HepG2 (cell line): ENCODE results near the gene ZNF26. TPM values are rescaled to one million over a fixed set of nuclear protein-coding genes. Genes with fewer than 3 reads are reported as not detected.
A peak's percentile ranks its signal among the peaks of the same experiment; 100 is the strongest.

Source experiments
- CHD2 ChIP-seq: IDR thresholded peaks from 2 replicates; pipeline ENCODE4 v1.6.1; 2011; ENCODE audit warnings: low read depth, low read length, improper control_type of control experiment
- HNRNPH1 ChIP-seq: fragments of 200-400 bp; formaldehyde crosslinking; optimal IDR thresholded peaks from 2 replicates; pipeline ENCODE3; 2017; ENCODE audit warnings: mild to moderate bottlenecking, low read depth, low read length
- MAZ ChIP-seq, 2 experiments: sonication (generic) in 1 of 2; formaldehyde crosslinking in 1 of 2; IDR thresholded peaks; 2 replicates each; pipeline versions ENCODE4 v1.5.0 to v1.6.1; 2012 to 2020; ENCODE audit warnings: low read depth in 2 of 2, mild to moderate bottlenecking in 2 of 2, borderline replicate concordance in 1 of 2, improper control_type of control experiment in 1 of 2, low read length in 1 of 2, missing genetic modification reagents in 1 of 2, moderate library complexity in 1 of 2
- NCOA1 ChIP-seq: sonication (generic); formaldehyde crosslinking; IDR thresholded peaks from 2 replicates; pipeline ENCODE4 v1.9.0; 2021; ENCODE audit warnings: missing genetic modification reagents
- NCOA2 ChIP-seq: sonication (generic); formaldehyde crosslinking; IDR thresholded peaks from 2 replicates; pipeline ENCODE4 v1.8.0; 2022; ENCODE audit warnings: inconsistent platforms
- TEAD2 ChIP-seq: sonication (generic); formaldehyde crosslinking; IDR thresholded peaks from 2 replicates; pipeline ENCODE4 v1.9.0; 2021; ENCODE audit warnings: missing genetic modification reagents
- ZC3H13 ChIP-seq: sonication (generic); formaldehyde crosslinking; IDR thresholded peaks from 2 replicates; pipeline ENCODE4 v1.8.1; 2023; ENCODE audit warnings: mild to moderate bottlenecking, missing genetic modification reagents, moderate library complexity
- ZFP36 ChIP-seq: fragments of 150-350 bp; IDR thresholded peaks from 2 replicates; pipeline ENCODE4 v1.6.1; 2018; ENCODE audit warnings: borderline replicate concordance, low read length, low read depth; ENCODE audit not compliant: partially characterized antibody
- ZFP91 ChIP-seq: sonication (generic); formaldehyde crosslinking; IDR thresholded peaks from 2 replicates; pipeline ENCODE4 v1.9.0; 2022; ENCODE audit warnings: missing genetic modification reagents, mild to moderate bottlenecking, borderline replicate concordance
- ZNF251 ChIP-seq: sonication (generic); formaldehyde crosslinking; IDR thresholded peaks from 2 replicates; pipeline ENCODE4 v1.9.0; 2021; ENCODE audit warnings: mild to moderate bottlenecking, missing genetic modification reagents
- ZNF446 ChIP-seq: sonication (generic); formaldehyde crosslinking; IDR thresholded peaks from 2 replicates; pipeline ENCODE4 v1.5.0; 2020; ENCODE audit warnings: mild to moderate bottlenecking, missing genetic modification reagents
- ZNF556 ChIP-seq: sonication (generic); formaldehyde crosslinking; IDR thresholded peaks from 2 replicates; pipeline ENCODE4 v1.4.0; 2020; ENCODE audit warnings: mild to moderate bottlenecking, missing genetic modification reagents, borderline replicate concordance
- ZNF572 ChIP-seq: sonication (generic); formaldehyde crosslinking; IDR thresholded peaks from 2 replicates; pipeline ENCODE4 v1.5.1; 2020; ENCODE audit warnings: mild to moderate bottlenecking, missing genetic modification reagents
- ZNF577 ChIP-seq: sonication (generic); formaldehyde crosslinking; IDR thresholded peaks from 2 replicates; pipeline ENCODE4 v1.4.0; 2020; ENCODE audit warnings: mild to moderate bottlenecking, low read depth, missing genetic modification reagents, borderline replicate concordance
- ZNF660 ChIP-seq: sonication (generic); formaldehyde crosslinking; IDR thresholded peaks from 2 replicates; pipeline ENCODE4 v1.5.1; 2020; ENCODE audit warnings: mild to moderate bottlenecking, low read depth, missing genetic modification reagents, borderline replicate concordance
- ZNF672 ChIP-seq: sonication (generic); formaldehyde crosslinking; IDR thresholded peaks from 2 replicates; pipeline ENCODE4 v1.8.1; 2022; ENCODE audit warnings: missing genetic modification reagents
- ZNF709 ChIP-seq: sonication (generic); formaldehyde crosslinking; IDR thresholded peaks from 2 replicates; pipeline ENCODE4 v1.5.0; 2020; ENCODE audit warnings: mild to moderate bottlenecking, missing genetic modification reagents
- ZNF740 ChIP-seq: sonication (generic); formaldehyde crosslinking; IDR thresholded peaks from 2 replicates; pipeline ENCODE4 v1.4.0; 2020; ENCODE audit warnings: missing genetic modification reagents
- ZNF747 ChIP-seq: sonication (generic); formaldehyde crosslinking; IDR thresholded peaks from 2 replicates; pipeline ENCODE4 v1.8.1; 2023; ENCODE audit warnings: missing genetic modification reagents, mild to moderate bottlenecking, borderline replicate concordance
- ZSCAN30 ChIP-seq: sonication (generic); formaldehyde crosslinking; IDR thresholded peaks from 2 replicates; pipeline ENCODE4 v1.5.0; 2020; ENCODE audit warnings: mild to moderate bottlenecking, missing genetic modification reagents
- ZSCAN31 ChIP-seq: sonication (generic); formaldehyde crosslinking; IDR thresholded peaks from 2 replicates; pipeline ENCODE4 v1.5.0; 2020; ENCODE audit warnings: low read depth, mild to moderate bottlenecking, missing genetic modification reagents
- polyA plus RNA-seq, 8 experiments: library from polyadenylated mRNA; depleted of rRNA in 3 of 8; stranded (reverse) in 7 of 8; unstranded in 1 of 8; fragments of >200 nt; fragmentation: Illumina TruSeq in 4 of 8; extraction: Trizol in 4 of 8; gene quantifications; 2 replicates each; pipeline versions ENCODE4 v1.2.1 to v1.2.3, GENCODE V29; 2011 to 2016; ENCODE audit warnings: low read depth in 4 of 8, missing spikeins in 1 of 8, mixed read lengths in 1 of 8; ENCODE audit not compliant: insufficient read depth in 1 of 8
- total RNA-seq, 5 experiments: library from RNA; depleted of rRNA; stranded (reverse); fragments of >200 nt; fragmentation: Illumina TruSeq; extraction: Trizol; gene quantifications; 2 replicates each; pipeline ENCODE4 v1.2.3, GENCODE V29; 2016; ENCODE audit warnings: low read depth in 1 of 5
- TF ChIP-seq, protein P1 (sequence below): sonication (generic); formaldehyde crosslinking; IDR thresholded peaks from 2 replicates; pipeline ENCODE4 v1.4.0; 2020; ENCODE audit warnings: missing genetic modification reagents

ZNF26 gene
- total and polyA plus RNA-seq, 2 of the 13 experiments (the other 11 are each of a cell fraction or from before 2014, with no cell fraction given), result 3.8 to 6.5 TPM

GRCh38 chr12:132956011-132956788 lies 30.0 kb upstream of the ZNF26 start, which contains the start of gene ZNF605 (continued):
- TF ChIP-seq ZFP36, result no peak
- TF ChIP-seq ZNF251 (CRISPR knock-in tag), result no peak
- TF ChIP-seq CHD2, result 0 out of 2 replicates have a peak, but pooled peaks have one; percentile 34
- TF ChIP-seq ZFP91 (CRISPR knock-in tag), result 0 out of 2 replicates have a peak, but pooled peaks have one; percentile 22
- TF ChIP-seq ZNF740 (CRISPR knock-in tag), result 0 out of 2 replicates have a peak, but pooled peaks have one; percentile 45
- TF ChIP-seq ZNF672 (CRISPR knock-in tag), result no peak
- TF ChIP-seq ZNF446 (CRISPR knock-in tag), result no peak
- peak; percentile 70; the same call in 1 of the 2 replicates for TF ChIP-seq ZNF556 (CRISPR knock-in tag)
- TF ChIP-seq NCOA2 (CRISPR knock-in tag), result no peak
- TF ChIP-seq TEAD2 (CRISPR knock-in tag), result no peak
- no peak for TF ChIP-seq HNRNPH1
- TF ChIP-seq, protein P1, sequence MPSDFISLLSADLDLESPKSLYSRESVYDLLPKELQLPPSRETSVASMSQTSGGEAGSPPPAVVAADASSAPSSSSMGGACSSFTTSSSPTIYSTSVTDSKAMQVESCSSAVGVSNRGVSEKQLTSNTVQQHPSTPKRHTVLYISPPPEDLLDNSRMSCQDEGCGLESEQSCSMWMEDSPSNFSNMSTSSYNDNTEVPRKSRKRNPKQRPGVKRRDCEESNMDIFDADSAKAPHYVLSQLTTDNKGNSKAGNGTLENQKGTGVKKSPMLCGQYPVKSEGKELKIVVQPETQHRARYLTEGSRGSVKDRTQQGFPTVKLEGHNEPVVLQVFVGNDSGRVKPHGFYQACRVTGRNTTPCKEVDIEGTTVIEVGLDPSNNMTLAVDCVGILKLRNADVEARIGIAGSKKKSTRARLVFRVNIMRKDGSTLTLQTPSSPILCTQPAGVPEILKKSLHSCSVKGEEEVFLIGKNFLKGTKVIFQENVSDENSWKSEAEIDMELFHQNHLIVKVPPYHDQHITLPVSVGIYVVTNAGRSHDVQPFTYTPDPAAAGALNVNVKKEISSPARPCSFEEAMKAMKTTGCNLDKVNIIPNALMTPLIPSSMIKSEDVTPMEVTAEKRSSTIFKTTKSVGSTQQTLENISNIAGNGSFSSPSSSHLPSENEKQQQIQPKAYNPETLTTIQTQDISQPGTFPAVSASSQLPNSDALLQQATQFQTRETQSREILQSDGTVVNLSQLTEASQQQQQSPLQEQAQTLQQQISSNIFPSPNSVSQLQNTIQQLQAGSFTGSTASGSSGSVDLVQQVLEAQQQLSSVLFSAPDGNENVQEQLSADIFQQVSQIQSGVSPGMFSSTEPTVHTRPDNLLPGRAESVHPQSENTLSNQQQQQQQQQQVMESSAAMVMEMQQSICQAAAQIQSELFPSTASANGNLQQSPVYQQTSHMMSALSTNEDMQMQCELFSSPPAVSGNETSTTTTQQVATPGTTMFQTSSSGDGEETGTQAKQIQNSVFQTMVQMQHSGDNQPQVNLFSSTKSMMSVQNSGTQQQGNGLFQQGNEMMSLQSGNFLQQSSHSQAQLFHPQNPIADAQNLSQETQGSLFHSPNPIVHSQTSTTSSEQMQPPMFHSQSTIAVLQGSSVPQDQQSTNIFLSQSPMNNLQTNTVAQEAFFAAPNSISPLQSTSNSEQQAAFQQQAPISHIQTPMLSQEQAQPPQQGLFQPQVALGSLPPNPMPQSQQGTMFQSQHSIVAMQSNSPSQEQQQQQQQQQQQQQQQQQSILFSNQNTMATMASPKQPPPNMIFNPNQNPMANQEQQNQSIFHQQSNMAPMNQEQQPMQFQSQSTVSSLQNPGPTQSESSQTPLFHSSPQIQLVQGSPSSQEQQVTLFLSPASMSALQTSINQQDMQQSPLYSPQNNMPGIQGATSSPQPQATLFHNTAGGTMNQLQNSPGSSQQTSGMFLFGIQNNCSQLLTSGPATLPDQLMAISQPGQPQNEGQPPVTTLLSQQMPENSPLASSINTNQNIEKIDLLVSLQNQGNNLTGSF (CRISPR knock-in tag), result no peak
- 0 out of 2 replicates have a peak, but pooled peaks have one; percentile 35 for TF ChIP-seq ZNF709 (CRISPR knock-in tag)
- 0 out of 2 replicates have a peak, but pooled peaks have one; percentile 45 for TF ChIP-seq ZNF747 (CRISPR knock-in tag)
- no peak for TF ChIP-seq NCOA1 (CRISPR knock-in tag)
- TF ChIP-seq MAZ (IDR thresholded peaks at IDR 0.05; ENCODE audit: borderline replicate concordance, low read depth, low read length), result peak; percentile 71; the same call in 1 of the 2 replicates
- TF ChIP-seq MAZ (CRISPR knock-in tag; IDR thresholded peaks at IDR 0.05; ENCODE audit: low read depth), result peak; percentile 53; the same call in 1 of the 2 replicates
- no peak for TF ChIP-seq ZNF660 (CRISPR knock-in tag)
- TF ChIP-seq ZNF577 (CRISPR knock-in tag), result no peak
- TF ChIP-seq ZNF572 (CRISPR knock-in tag), result 0 out of 2 replicates have a peak, but pooled peaks have one; percentile 42
- TF ChIP-seq ZC3H13 (CRISPR knock-in tag), result 0 out of 2 replicates have a peak, but pooled peaks have one; percentile 53
- TF ChIP-seq ZSCAN30 (CRISPR knock-in tag), result no peak
- 0 out of 2 replicates have a peak, but pooled peaks have one; percentile 22 for TF ChIP-seq ZSCAN31 (CRISPR knock-in tag)
